Caco-2 (cell line): ENCODE results near the gene TEPSIN. TPM values are rescaled to one million over a fixed set of nuclear protein-coding genes. Genes with fewer than 3 reads are reported as not detected.

Experiments
- BruUV-seq: library from RNA; stranded (reverse); fragments of 400-500 nt; replicated peaks from 2 replicates; lab custom pipeline; 2021; lab: Mats Ljungman, UMichigan
- CTCF ChIA-PET: fragments of 300-600 bp; sonication (Branson Sonifier 250); formaldehyde crosslinking; loops from one replicate; lab custom pipeline; 2022; ENCODE audit warnings: antibody characterized with exemption; lab: Charles Lee
- POLR2A ChIA-PET: fragments of 300-600 bp; sonication (Branson Sonifier 250); formaldehyde crosslinking; loops from one replicate; lab custom pipeline; 2022; ENCODE audit warnings: antibody characterized with exemption; lab: Charles Lee
- DNase-seq, 2 experiments: peaks; one replicate each; pipeline versions ENCODE4 v3.0.0 to v3.0.0-alpha.2; 2020 to 2022
- H3K27me3 ChIP-seq: replicated peaks from 2 replicates; pipeline ENCODE4 v1.6.0; 2011; ENCODE audit warnings: low read length; ENCODE audit not compliant: control insufficient read depth, insufficient read depth
- H3K36me3 ChIP-seq: 2 replicates; pipeline ENCODE4 v1.5.1; 2011; ENCODE audit warnings: low read length; ENCODE audit not compliant: control insufficient read depth, insufficient read depth
- H3K4me1 ChIP-seq: fragments of 250-450 bp; sonication (Bioruptor Pico); 2 replicates; pipeline ENCODE4 v1.5.1; 2020; ENCODE audit warnings: mild to moderate bottlenecking
- H3K4me3 ChIP-seq: 2 replicates; pipeline ENCODE4 v1.5.1; 2011; ENCODE audit warnings: low read depth, mild to moderate bottlenecking, control low read depth, low read length
- H3K9me3 ChIP-seq: fragments of 250-450 bp; sonication (Bioruptor Pico); 2 replicates; pipeline ENCODE4 v1.5.1; 2020; ENCODE audit warnings: mild to moderate bottlenecking, moderate library complexity
- H3K27ac Mint-ChIP-seq: one replicate; pipeline ENCODE4 v1.8.0; 2022; ENCODE audit warnings: mixed read lengths; ENCODE audit not compliant: unreplicated experiment
- H3K27me3 Mint-ChIP-seq: one replicate; pipeline ENCODE4 v1.8.0; 2022; ENCODE audit warnings: mixed read lengths; ENCODE audit not compliant: insufficient read depth, unreplicated experiment
- H3K36me3 Mint-ChIP-seq: one replicate; pipeline ENCODE4 v1.8.0; 2022; ENCODE audit warnings: mild to moderate bottlenecking, mixed read lengths; ENCODE audit not compliant: insufficient read depth, unreplicated experiment
- H3K4me1 Mint-ChIP-seq: one replicate; pipeline ENCODE4 v1.8.0; 2022; ENCODE audit warnings: low read depth, mixed read lengths; ENCODE audit not compliant: unreplicated experiment
- H3K4me3 Mint-ChIP-seq: one replicate; pipeline ENCODE4 v1.8.0; 2022; ENCODE audit warnings: mild to moderate bottlenecking, moderate library complexity, mixed read lengths; ENCODE audit not compliant: unreplicated experiment
- H3K9me3 Mint-ChIP-seq: one replicate; pipeline ENCODE4 v1.8.0; 2022; ENCODE audit warnings: mixed read lengths; ENCODE audit not compliant: unreplicated experiment
- intact Hi-C: fragments of 100-400 bp; cut with micrococcal nuclease; formaldehyde crosslinking; loops from one replicate; pipeline ENCODE4 v1.10.0; 2022; ENCODE audit not compliant: unreplicated experiment
- total RNA-seq: library from RNA; stranded (reverse); gene quantifications from 2 replicates; pipeline ENCODE4 v1.2.3, GENCODE V29; 2022
- TF ChIP-seq, protein P1 (sequence below), 2 experiments: fragments of 200-600 bp in 1 of 2; IDR thresholded peaks; 1 replicate in 1 of 2; 2 replicates in 1 of 2; pipeline versions ENCODE4 v1.5.1 to v1.8.0; 2011 to 2022; ENCODE audit warnings: antibody characterized with exemption in 1 of 2, control low read depth in 1 of 2, inconsistent platforms in 1 of 2, low read depth in 1 of 2, low read length in 1 of 2, mild to moderate bottlenecking in 1 of 2, moderate library complexity in 1 of 2; ENCODE audit not compliant: insufficient read depth in 1 of 2, severe bottlenecking in 1 of 2, unreplicated experiment in 1 of 2

TEPSIN gene
- total RNA-seq, 1 experiment from 2014 or later = 40.3 TPM

DNA sequence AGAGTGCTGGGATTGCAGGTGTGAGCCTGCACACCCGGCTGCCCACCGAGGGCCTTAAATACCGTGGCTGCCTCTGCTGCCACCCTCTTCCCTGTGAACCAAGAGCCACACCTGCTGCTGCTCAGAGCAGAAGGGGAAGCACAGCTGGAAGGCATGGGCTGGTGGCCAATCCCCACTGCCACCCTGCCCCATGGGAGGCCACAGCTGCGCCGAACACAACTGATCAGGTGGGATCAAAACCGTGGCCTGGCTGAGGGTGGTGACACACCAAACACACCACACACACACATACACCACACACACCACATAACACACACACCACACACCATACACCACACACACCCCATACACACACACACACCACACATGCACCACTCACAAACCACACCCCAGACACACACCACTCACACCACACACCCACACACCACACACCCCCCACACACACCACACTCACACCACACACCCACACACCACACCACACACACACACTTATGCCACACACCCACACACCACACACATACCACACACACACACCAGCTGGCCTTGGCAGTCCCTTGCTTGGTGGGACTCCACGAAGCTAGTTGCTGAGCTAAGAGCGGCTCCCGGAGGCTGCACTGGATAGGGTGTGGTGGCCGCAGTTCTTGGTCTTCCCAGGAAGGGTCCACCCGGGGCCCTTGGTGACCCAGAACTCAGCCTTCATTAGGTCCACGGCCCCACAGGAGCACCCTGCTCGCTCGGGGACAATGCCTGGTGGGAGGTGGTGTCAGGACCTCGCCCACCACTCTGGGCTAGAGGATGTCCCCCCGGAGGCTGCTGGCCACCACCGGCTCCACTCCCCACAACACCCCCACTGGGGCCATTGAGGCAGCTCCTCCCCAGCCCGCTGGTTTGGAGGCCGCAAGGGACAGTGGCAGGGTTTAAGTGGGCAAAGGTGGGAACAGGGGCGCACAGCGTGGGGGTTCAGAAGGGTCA is 31.0 kb downstream of the TEPSIN start:
- Mint-ChIP-seq H3K9me3 (no peaks in the 10 kb centered on the region), H3K36me3 (peaks cover 7% of the 10 kb centered on the region), H3K27me3 (no peaks in the 10 kb centered on the region), H3K27ac (no peak overlapping the region), H3K4me1 (no peaks in the 10 kb centered on the region), H3K4me3 (no peak overlapping the region)
- Histone ChIP-seq H3K4me3 (no peak overlapping the region), H3K27me3 (no peaks in the 10 kb centered on the region), H3K9me3 (no peaks in the 10 kb centered on the region), H3K4me1 (no peaks in the 10 kb centered on the region), H3K36me3 (no peaks in the 10 kb centered on the region)
- ChIA-PET CTCF (interaction anchor here (0.5 kb wide), 1 partner anchor 276 kb away, joined by 3 read pairs; no protein-coding TSS in a partner anchor), POLR2A (interaction anchor here (0.7 kb wide), 1 partner anchor 90 kb away, joined by 3 read pairs; no protein-coding TSS in a partner anchor)
- TF ChIP-seq, protein P1, sequence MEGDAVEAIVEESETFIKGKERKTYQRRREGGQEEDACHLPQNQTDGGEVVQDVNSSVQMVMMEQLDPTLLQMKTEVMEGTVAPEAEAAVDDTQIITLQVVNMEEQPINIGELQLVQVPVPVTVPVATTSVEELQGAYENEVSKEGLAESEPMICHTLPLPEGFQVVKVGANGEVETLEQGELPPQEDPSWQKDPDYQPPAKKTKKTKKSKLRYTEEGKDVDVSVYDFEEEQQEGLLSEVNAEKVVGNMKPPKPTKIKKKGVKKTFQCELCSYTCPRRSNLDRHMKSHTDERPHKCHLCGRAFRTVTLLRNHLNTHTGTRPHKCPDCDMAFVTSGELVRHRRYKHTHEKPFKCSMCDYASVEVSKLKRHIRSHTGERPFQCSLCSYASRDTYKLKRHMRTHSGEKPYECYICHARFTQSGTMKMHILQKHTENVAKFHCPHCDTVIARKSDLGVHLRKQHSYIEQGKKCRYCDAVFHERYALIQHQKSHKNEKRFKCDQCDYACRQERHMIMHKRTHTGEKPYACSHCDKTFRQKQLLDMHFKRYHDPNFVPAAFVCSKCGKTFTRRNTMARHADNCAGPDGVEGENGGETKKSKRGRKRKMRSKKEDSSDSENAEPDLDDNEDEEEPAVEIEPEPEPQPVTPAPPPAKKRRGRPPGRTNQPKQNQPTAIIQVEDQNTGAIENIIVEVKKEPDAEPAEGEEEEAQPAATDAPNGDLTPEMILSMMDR (IDR thresholded peaks at IDR 0.05; ENCODE audit: insufficient read depth in 1 of 2, low read depth in 1 of 2, low read length in 1 of 2, severe bottlenecking in 1 of 2, unreplicated experiment in 1 of 2) = no peak
- DNase-seq = no peak
- BruUV-seq = no TSS peak
- intact Hi-C loops = no loop called here

DNA sequence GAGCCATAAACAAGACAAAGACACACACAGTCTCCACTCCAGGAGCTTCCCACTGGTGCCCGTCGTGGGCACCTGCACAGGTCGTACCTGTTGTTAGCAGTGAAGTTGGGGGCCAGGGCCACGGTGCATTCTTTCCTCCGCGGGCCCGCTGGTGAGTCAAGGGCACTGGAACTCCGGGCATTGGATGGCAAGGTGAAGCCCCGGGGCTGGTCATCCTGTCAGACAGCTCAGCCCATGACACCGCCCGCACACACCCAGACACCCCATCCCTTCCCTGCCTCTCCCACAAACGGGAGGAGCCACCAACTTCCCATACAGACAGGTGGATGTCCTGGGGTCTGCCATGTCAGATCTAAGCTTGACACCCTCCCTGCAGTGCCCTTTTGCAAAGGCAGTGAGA is 32.2 kb downstream of the TEPSIN start:
- Mint-ChIP-seq H3K36me3 (peaks cover 7% of the 10 kb centered on the region), H3K4me1 (no peaks in the 10 kb centered on the region), H3K27me3 (no peaks in the 10 kb centered on the region), H3K27ac (no peak overlapping the region), H3K4me3 (no peak overlapping the region), H3K9me3 (no peaks in the 10 kb centered on the region)
- Histone ChIP-seq H3K4me1 (no peaks in the 10 kb centered on the region), H3K9me3 (no peaks in the 10 kb centered on the region), H3K36me3 (no peaks in the 10 kb centered on the region), H3K4me3 (no peak overlapping the region), H3K27me3 (no peaks in the 10 kb centered on the region)
- intact Hi-C loops = no loop called here
- CTCF ChIA-PET = no interaction called here
- DNase-seq = no peak
- POLR2A ChIA-PET = interaction anchor here (0.7 kb wide), 1 partner anchor 89 kb away, joined by 3 read pairs; no protein-coding TSS in a partner anchor
- no TSS peak for BruUV-seq
- TF ChIP-seq, protein P1 (IDR thresholded peaks at IDR 0.05; ENCODE audit: insufficient read depth in 1 of 2, low read depth in 1 of 2, low read length in 1 of 2, severe bottlenecking in 1 of 2, unreplicated experiment in 1 of 2) = no peak

DNA sequence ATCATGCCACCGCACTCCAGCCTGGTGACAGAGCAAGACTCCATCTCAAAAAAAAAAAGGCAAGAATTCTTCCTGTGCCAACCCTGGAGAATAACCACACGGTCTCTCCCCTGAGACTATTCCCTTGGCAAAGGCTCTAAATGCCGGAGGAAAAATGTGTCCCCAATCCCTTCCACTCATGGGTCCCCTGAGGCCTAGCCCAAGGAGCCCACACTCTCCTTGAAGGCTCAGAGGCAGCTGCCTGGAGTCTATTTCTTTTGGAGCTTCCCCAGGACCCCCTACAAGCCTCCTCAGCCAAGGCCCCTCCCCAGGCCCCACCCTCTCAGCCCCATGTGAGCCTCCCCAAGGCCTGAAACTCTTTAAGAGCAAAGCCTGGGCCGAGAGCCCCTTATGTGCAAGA is 32.7 kb downstream of the TEPSIN start:
- Histone ChIP-seq H3K36me3 (no peaks in the 10 kb centered on the region), H3K27me3 (no peaks in the 10 kb centered on the region), H3K4me1 (no peaks in the 10 kb centered on the region), H3K9me3 (no peaks in the 10 kb centered on the region), H3K4me3 (no peak overlapping the region)
- Mint-ChIP-seq H3K27me3 (no peaks in the 10 kb centered on the region), H3K9me3 (no peaks in the 10 kb centered on the region), H3K36me3 (peaks cover 7% of the 10 kb centered on the region), H3K4me1 (no peaks in the 10 kb centered on the region), H3K27ac (no peak overlapping the region), H3K4me3 (no peak overlapping the region)
- ChIA-PET POLR2A (no interaction called here), CTCF (no interaction called here)
- TF ChIP-seq, protein P1 (IDR thresholded peaks at IDR 0.05; ENCODE audit: insufficient read depth in 1 of 2, low read depth in 1 of 2, low read length in 1 of 2, severe bottlenecking in 1 of 2, unreplicated experiment in 1 of 2) = no peak
- DNase-seq = no peak
- intact Hi-C loops = no loop called here
- no TSS peak for BruUV-seq
